Smooth muscle cell (in vitro differentiated cells): ENCODE results near the gene GALNT14. TPM values are rescaled to one million over a fixed set of nuclear protein-coding genes. Genes with fewer than 3 reads are reported as not detected.

Experiments used
- DNase-seq: peaks from one replicate; lab custom pipeline; 2025; ENCODE audit not compliant: unreplicated experiment; lab: John Stamatoyannopoulos, UW
- H2AFZ ChIP-seq: fragments of 200-600 bp; sonication (generic); 2 replicates; pipeline ENCODE4 v1.6.0; 2016; ENCODE audit warnings: antibody characterized with exemption, low read depth, mild to moderate bottlenecking
- H3F3A ChIP-seq: fragments of 200-600 bp; sonication (generic); 2 replicates; pipeline ENCODE4 v1.6.0; 2017; ENCODE audit warnings: antibody characterized with exemption, low read depth
- H3K27ac ChIP-seq: fragments of 200-600 bp; sonication (generic); 2 replicates; pipeline ENCODE4 v1.5.1; 2016; ENCODE audit warnings: low read depth, mild to moderate bottlenecking
- H3K27me3 ChIP-seq: fragments of 200-600 bp; sonication (generic); 2 replicates; pipeline ENCODE4 v1.6.1; 2016; ENCODE audit warnings: low read depth, mild to moderate bottlenecking
- H3K36me3 ChIP-seq: fragments of 200-600 bp; sonication (generic); 2 replicates; pipeline ENCODE4 v1.5.1; 2016; ENCODE audit warnings: low read depth
- H3K4me1 ChIP-seq: fragments of 200-600 bp; sonication (generic); 2 replicates; pipeline ENCODE4 v1.5.1; 2016; ENCODE audit warnings: low read depth
- H3K4me2 ChIP-seq: fragments of 200-600 bp; sonication (generic); 2 replicates; pipeline ENCODE4 v1.6.0; 2016; ENCODE audit warnings: mild to moderate bottlenecking
- H3K4me3 ChIP-seq: fragments of 200-600 bp; sonication (generic); 2 replicates; pipeline ENCODE4 v1.5.1; 2016; ENCODE audit warnings: mild to moderate bottlenecking
- H3K79me2 ChIP-seq: fragments of 200-600 bp; sonication (generic); 2 replicates; pipeline ENCODE4 v1.6.0; 2016; ENCODE audit warnings: low read depth, mild to moderate bottlenecking
- H3K9ac ChIP-seq: fragments of 200-600 bp; sonication (generic); 2 replicates; pipeline ENCODE4 v1.6.0; 2016; ENCODE audit warnings: low read depth
- H3K9me3 ChIP-seq: fragments of 200-600 bp; sonication (generic); replicated peaks from 2 replicates; pipeline ENCODE4 v1.5.1; 2016; ENCODE audit warnings: low read depth
- H4K20me1 ChIP-seq: fragments of 200-600 bp; sonication (generic); 2 replicates; pipeline ENCODE4 v1.6.0; 2016; ENCODE audit warnings: low read depth
- WGBS: methylation state at CpG from one replicate; pipeline ENCODE4 v1.1.7; 2016; ENCODE audit warnings: low lambda C conversion rate; 5-methylcytosine and 5-hydroxymethylcytosine counted together
- polyA plus RNA-seq: library from polyadenylated mRNA; unstranded; fragments of >200 nt; fragmentation: Nextera tagmentation; extraction: Ambion mirVana; gene quantifications from 2 replicates; pipeline ENCODE4 v1.2.1, GENCODE V29; 2016
- total RNA-seq: library from RNA; depleted of rRNA; stranded (reverse); fragments of >200 nt; gene quantifications from 2 replicates; pipeline ENCODE4 v1.2.3, GENCODE V29; 2014
- TF ChIP-seq, protein P1 (sequence below): fragments of 200-600 bp; sonication (generic); IDR thresholded peaks from 2 replicates; pipeline ENCODE4 v1.5.1; 2017; ENCODE audit warnings: borderline replicate concordance, mild to moderate bottlenecking, antibody characterized with exemption; ENCODE audit not compliant: insufficient read depth, poor library complexity, severe bottlenecking

Gene GALNT14
- total and polyA plus RNA-seq, 2 experiments from 2014 or later = 0.63 to 1.0 TPM

DNA sequence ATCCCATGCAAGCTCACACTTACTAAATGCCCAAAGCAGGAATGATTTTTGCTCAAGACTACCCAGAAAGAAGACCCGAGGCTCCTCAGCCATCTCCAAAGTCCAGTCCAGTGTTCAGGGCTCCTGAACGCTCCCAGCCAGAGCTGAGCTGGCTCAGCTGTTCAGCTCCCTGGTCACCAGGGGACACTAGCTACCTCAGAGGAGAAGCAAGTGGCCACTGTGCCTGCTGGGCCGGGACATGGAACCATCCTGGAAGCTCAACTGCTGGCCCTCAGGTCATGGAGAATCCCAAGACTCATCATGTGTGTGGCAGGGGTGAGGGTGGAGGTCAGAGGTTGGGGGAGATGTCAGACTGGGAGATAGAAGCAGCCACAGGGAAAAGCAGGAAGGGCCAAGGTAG, 89.0 kb downstream of the GALNT14 start:
- no peak overlapping the region for H3K9ac ChIP-seq
- no peaks in the 10 kb centered on the region for H3F3A ChIP-seq
- no peaks in the 10 kb centered on the region for H3K36me3 ChIP-seq
- H3K4me1 ChIP-seq = no peaks in the 10 kb centered on the region
- no peaks in the 10 kb centered on the region for H3K79me2 ChIP-seq
- H4K20me1 ChIP-seq = no peaks in the 10 kb centered on the region
- H3K9me3 ChIP-seq = no peaks in the 10 kb centered on the region
- no peak for DNase-seq
- WGBS = 88% methylated on average over 3 of the region's 3 CpGs
- no peak overlapping the region for H2AFZ ChIP-seq
- H3K4me3 ChIP-seq = no peak overlapping the region
- no peak overlapping the region for H3K4me2 ChIP-seq
- TF ChIP-seq, protein P1, sequence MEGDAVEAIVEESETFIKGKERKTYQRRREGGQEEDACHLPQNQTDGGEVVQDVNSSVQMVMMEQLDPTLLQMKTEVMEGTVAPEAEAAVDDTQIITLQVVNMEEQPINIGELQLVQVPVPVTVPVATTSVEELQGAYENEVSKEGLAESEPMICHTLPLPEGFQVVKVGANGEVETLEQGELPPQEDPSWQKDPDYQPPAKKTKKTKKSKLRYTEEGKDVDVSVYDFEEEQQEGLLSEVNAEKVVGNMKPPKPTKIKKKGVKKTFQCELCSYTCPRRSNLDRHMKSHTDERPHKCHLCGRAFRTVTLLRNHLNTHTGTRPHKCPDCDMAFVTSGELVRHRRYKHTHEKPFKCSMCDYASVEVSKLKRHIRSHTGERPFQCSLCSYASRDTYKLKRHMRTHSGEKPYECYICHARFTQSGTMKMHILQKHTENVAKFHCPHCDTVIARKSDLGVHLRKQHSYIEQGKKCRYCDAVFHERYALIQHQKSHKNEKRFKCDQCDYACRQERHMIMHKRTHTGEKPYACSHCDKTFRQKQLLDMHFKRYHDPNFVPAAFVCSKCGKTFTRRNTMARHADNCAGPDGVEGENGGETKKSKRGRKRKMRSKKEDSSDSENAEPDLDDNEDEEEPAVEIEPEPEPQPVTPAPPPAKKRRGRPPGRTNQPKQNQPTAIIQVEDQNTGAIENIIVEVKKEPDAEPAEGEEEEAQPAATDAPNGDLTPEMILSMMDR = no peak
- no peak overlapping the region for H3K27ac ChIP-seq
- no peaks in the 10 kb centered on the region for H3K27me3 ChIP-seq

DNA sequence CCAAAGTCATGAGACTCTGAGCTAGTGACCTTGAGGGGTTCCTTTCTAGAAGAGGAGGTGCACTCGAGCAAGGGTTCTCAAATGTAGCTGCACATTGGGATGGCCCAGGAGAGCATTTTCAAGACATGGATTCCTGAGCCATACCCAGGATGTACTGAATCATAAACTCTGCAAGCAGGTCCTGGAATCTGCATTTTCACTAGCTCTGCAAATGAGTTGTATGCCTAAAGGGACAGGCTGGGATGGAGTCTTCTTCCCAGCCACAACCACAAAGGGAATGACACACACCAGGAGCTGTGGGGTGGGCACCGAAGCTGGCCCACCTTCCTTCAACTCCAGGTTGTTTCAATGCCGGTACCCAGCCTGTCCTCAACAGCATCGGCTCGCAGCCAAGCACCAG, 90.6 kb downstream of the GALNT14 start:
- WGBS = 74% methylated on average over 5 of the region's 5 CpGs
- Histone ChIP-seq H3K4me3 (no peak overlapping the region), H3K36me3 (no peaks in the 10 kb centered on the region), H4K20me1 (no peaks in the 10 kb centered on the region), H3K9ac (no peak overlapping the region), H3K27me3 (peaks cover 4% of the 10 kb centered on the region), H3K9me3 (no peaks in the 10 kb centered on the region), H3K4me1 (no peaks in the 10 kb centered on the region), H2AFZ (no peak overlapping the region), H3K79me2 (no peaks in the 10 kb centered on the region), H3K4me2 (no peak overlapping the region), H3F3A (no peaks in the 10 kb centered on the region), H3K27ac (no peak overlapping the region)
- DNase-seq = no peak
- TF ChIP-seq, protein P1 = no peak

DNA sequence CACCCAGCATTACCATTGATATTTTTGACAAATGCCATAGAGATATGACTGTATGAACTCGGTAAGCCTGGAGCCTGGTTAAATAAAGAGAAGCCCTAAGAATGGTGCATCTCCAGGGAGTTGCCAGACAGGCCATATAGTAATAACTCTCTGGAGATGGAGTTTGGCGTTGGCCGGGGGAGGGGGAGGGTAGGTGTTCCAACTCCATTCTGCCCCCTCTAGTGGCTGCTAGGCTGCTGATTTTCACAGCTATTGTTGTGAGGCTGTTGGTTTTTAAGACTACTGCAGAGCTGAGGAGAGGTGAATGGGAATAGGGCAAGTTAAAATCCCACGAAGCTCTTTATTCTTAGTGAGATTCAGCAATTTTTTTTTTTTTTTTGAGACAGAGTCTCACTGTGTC, 99.9 kb downstream of the GALNT14 start:
- no peak overlapping the region for H3K27ac ChIP-seq
- TF ChIP-seq, protein P1 = no peak
- no peak overlapping the region for H2AFZ ChIP-seq
- no peaks in the 10 kb centered on the region for H4K20me1 ChIP-seq
- no peak overlapping the region for H3K4me3 ChIP-seq
- no peak overlapping the region for H3K9ac ChIP-seq
- 74% methylated on average over 4 of the region's 4 CpGs for WGBS
- no peaks in the 10 kb centered on the region for H3K79me2 ChIP-seq
- H3K4me2 ChIP-seq = no peak overlapping the region
- H3K27me3 ChIP-seq = peaks cover 5% of the 10 kb centered on the region
- no peaks in the 10 kb centered on the region for H3F3A ChIP-seq
- no peak for DNase-seq
- peaks cover 11% of the 10 kb centered on the region for H3K9me3 ChIP-seq
- H3K4me1 ChIP-seq = no peaks in the 10 kb centered on the region
- H3K36me3 ChIP-seq = no peaks in the 10 kb centered on the region

DNA sequence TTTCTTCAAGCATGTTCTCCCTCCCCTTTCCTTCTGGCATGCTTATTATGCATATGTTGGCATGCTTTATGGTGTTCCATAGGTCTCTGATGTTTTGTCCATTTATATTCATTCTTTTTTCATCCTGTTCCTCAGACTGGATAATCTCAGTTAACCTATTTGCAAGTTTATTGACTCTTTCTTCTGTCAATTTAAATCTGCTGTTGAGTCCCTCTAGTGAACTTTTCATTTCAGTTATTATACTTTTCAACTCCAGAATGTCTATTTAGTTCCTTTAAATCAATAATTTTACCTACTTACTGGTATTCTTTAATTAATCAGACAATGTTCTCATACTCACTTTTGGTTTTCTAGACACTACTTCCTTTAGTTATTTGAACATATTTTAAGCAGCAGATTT, 101.2 kb downstream of the GALNT14 start:
- Histone ChIP-seq H3K36me3 (no peaks in the 10 kb centered on the region), H3K9me3 (peaks cover 11% of the 10 kb centered on the region), H3K79me2 (no peaks in the 10 kb centered on the region), H3K4me2 (no peak overlapping the region), H3F3A (no peaks in the 10 kb centered on the region), H2AFZ (no peak overlapping the region), H3K4me1 (no peaks in the 10 kb centered on the region), H3K27me3 (no peaks in the 10 kb centered on the region), H4K20me1 (no peaks in the 10 kb centered on the region), H3K9ac (no peak overlapping the region), H3K27ac (no peak overlapping the region), H3K4me3 (no peak overlapping the region)
- TF ChIP-seq, protein P1 = no peak
- no peak for DNase-seq
